PFSK-1 (cell line): ENCODE data around the gene CYTL1.

Experiments
- FOXP2 ChIP-seq: optimal IDR thresholded peaks from 2 replicates; pipeline ENCODE3; 2011; ENCODE audit warnings: borderline replicate concordance, control low read depth, inconsistent platforms; ENCODE audit not compliant: insufficient read depth; ENCODE audit errors: extremely low read length, extremely low read depth
- POLR2AphosphoS5 ChIP-seq: IDR thresholded peaks from 2 replicates; pipeline ENCODE4 v1.6.1; 2012; ENCODE audit warnings: low read depth, mild to moderate bottlenecking, control low read depth, low read length, moderate library complexity
- SIN3A ChIP-seq: IDR thresholded peaks from 2 replicates; pipeline ENCODE4 v1.6.1; 2012; ENCODE audit warnings: mild to moderate bottlenecking, low read length, moderate library complexity, borderline replicate concordance; ENCODE audit not compliant: insufficient read depth
- TAF1 ChIP-seq: IDR thresholded peaks from 2 replicates; pipeline ENCODE4 v1.6.1; 2012; ENCODE audit warnings: low read length, control low read depth, borderline replicate concordance; ENCODE audit not compliant: insufficient read depth
- TF ChIP-seq, protein P1 (sequence below), 2 experiments: IDR thresholded peaks; 2 replicates each; pipeline versions ENCODE4 v1.6.1 to v1.8.0; 2011 to 2012; ENCODE audit warnings: low read depth in 2 of 2, low read length in 2 of 2, control low read depth in 1 of 2, inconsistent platforms in 1 of 2, mild to moderate bottlenecking in 1 of 2, moderate library complexity in 1 of 2; ENCODE audit not compliant: insufficient read depth in 1 of 2

DNA sequence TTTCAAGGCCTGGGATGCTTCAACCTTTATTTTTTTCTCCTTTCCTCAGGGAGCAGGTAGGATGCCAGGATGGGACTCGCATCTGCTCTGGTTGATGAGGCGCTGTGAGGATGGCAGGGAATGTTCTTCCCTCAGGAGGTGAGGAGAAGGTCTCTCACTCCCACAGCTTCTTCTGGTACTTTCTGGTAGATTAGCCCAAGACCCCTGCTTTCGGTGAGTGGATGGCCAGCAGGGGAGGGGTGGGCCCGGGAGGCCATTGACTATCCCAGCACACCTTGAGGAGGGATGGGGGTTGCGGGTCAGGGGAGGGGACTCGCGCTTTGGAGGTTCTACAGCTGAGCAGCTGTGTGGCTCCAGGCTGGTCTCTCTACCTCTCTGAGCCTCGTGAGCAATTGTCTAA lies 14.8 kb downstream of the CYTL1 start:
- TF ChIP-seq TAF1 (no peak), SIN3A (no peak), POLR2AphosphoS5 (no peak), FOXP2 (no peak)
- TF ChIP-seq, protein P1, sequence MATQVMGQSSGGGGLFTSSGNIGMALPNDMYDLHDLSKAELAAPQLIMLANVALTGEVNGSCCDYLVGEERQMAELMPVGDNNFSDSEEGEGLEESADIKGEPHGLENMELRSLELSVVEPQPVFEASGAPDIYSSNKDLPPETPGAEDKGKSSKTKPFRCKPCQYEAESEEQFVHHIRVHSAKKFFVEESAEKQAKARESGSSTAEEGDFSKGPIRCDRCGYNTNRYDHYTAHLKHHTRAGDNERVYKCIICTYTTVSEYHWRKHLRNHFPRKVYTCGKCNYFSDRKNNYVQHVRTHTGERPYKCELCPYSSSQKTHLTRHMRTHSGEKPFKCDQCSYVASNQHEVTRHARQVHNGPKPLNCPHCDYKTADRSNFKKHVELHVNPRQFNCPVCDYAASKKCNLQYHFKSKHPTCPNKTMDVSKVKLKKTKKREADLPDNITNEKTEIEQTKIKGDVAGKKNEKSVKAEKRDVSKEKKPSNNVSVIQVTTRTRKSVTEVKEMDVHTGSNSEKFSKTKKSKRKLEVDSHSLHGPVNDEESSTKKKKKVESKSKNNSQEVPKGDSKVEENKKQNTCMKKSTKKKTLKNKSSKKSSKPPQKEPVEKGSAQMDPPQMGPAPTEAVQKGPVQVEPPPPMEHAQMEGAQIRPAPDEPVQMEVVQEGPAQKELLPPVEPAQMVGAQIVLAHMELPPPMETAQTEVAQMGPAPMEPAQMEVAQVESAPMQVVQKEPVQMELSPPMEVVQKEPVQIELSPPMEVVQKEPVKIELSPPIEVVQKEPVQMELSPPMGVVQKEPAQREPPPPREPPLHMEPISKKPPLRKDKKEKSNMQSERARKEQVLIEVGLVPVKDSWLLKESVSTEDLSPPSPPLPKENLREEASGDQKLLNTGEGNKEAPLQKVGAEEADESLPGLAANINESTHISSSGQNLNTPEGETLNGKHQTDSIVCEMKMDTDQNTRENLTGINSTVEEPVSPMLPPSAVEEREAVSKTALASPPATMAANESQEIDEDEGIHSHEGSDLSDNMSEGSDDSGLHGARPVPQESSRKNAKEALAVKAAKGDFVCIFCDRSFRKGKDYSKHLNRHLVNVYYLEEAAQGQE (IDR thresholded peaks at IDR 0.05; ENCODE audit: insufficient read depth in 1 of 2, low read depth in 2 of 2, low read length in 2 of 2) = no peak
